NB4 (cell line): ENCODE data around the gene CXADR.

Experiments
- CTCF ChIP-seq: IDR thresholded peaks from one replicate; pipeline ENCODE4 v1.5.1; 2012; ENCODE audit warnings: low read depth, low read length
- MAX ChIP-seq: IDR thresholded peaks from 2 replicates; pipeline ENCODE4 v1.6.1; 2011; ENCODE audit warnings: low read depth, low read length
- MYC ChIP-seq: IDR thresholded peaks from 2 replicates; pipeline ENCODE4 v1.6.1; 2011; ENCODE audit warnings: low read depth, low read length
- POLR2A ChIP-seq: IDR thresholded peaks from 2 replicates; pipeline ENCODE4 v1.6.1; 2011; ENCODE audit warnings: mild to moderate bottlenecking; ENCODE audit not compliant: insufficient read length; ENCODE audit errors: extremely low read depth

GRCh38 chr21:17497316-17497715 lies 15.5 kb upstream of the CXADR start:
- no peak for TF ChIP-seq CTCF
- TF ChIP-seq POLR2A = no peak
- no peak for TF ChIP-seq MYC
- TF ChIP-seq MAX = no peak
